Liver (tissue), 3 donors: ENCODE measurements around the gene SPATS1.
"Not testable (repeated sequence)": the region's sequence is repeated elsewhere in the genome, so short reads cannot be mapped to it uniquely, and the experiment has no call there.

Source experiments
- CTCF ChIP-seq: fragments of 150-350 bp; IDR thresholded peaks from 2 replicates; pipeline ENCODE4 v1.5.1; 2017; ENCODE audit warnings: improper control_type of control experiment, low read depth, low read length; ENCODE audit not compliant: missing input control
- FOXA1 ChIP-seq: IDR thresholded peaks from 2 replicates; pipeline ENCODE4 v1.6.1; 2016; ENCODE audit warnings: antibody characterized with exemption
- GABPA ChIP-seq, 2 donors: IDR thresholded peaks in 1 of 2; conservative IDR thresholded peaks in 1 of 2; 2 replicates each; pipeline ENCODE4 v1.6.1; 2016; ENCODE audit warnings: antibody characterized with exemption in 2 of 2, mild to moderate bottlenecking in 1 of 2, moderate library complexity in 1 of 2
- donor health status: healthy.
- donor health status: healthy.

- not testable (repeated sequence) for TF ChIP-seq GABPA (IDR thresholded peaks at IDR 0.05 in 1 of 2, conservative IDR thresholded peaks at IDR 0.05 in 1 of 2); CTCF; FOXA1
Observed at GRCh38 chr6:44346818-44347217, 4.4 kb downstream of the SPATS1 start.
